ENCODE measurements around the gene C1QTNF1. TPM values are rescaled to one million over a fixed set of nuclear protein-coding genes. Genes with fewer than 3 reads are reported as not detected.

Gene C1QTNF1
- total RNA-seq, 3 donors from 2014 or later (not counting 1 experiment from before 2014, with no cell fraction given), result 0.20 to 0.28 TPM; not detected in 1

DNA sequence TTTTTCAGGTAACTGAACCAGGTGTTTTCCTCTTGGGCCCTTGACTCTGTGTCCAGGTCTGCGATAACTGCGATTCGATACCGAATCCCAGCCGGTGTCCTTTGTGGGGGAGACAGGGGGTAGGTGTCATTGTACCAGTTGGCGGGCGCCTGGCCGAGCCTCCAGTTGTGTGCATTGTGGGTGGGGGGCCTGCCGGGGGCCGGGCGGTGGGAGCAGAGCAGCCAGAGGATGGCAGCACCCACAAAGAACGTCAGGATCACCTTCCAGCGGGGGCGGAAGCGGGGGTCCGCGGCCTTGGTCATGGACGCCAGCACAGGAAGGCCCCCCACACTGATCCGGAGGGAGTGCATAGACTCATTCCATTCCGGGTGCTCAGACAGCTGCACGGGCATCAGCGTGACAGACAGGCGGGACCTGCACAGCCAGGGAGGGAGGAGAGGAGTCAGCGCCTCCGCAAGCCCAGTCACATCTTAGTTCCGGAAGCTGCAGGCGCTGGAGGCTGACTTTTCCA is 26.7 kb upstream of the C1QTNF1 start:
- Mint-ChIP-seq H3K4me1 (peaks cover 27 to 45% of the 10 kb centered on the region in 2 donors), H3K36me3 (no peaks in the 10 kb centered on the region), H3K4me3 (no peak overlapping the region), H3K27ac (no peak overlapping the region), H3K27me3 (ENCODE audit: low read depth in 2 of 2) (no peaks in the 10 kb centered on the region), H3K9me3 (no peaks in the 10 kb centered on the region)
- Histone ChIP-seq H3K4me1 (ENCODE audit: control insufficient read depth, insufficient read depth, low read length) (peaks cover 9% of the 10 kb centered on the region), H3K9me3 (ENCODE audit: control insufficient read depth, insufficient read depth, low read length) (no peaks in the 10 kb centered on the region), H3K27ac (ENCODE audit: low read length) (no peak overlapping the region), H3K4me3 (ENCODE audit: low read length) (no peak overlapping the region), H3K36me3 (ENCODE audit: control insufficient read depth, insufficient read depth, low read length) (peaks cover 37% of the 10 kb centered on the region), H3K27me3 (ENCODE audit: control insufficient read depth, insufficient read depth, low read length) (no peaks in the 10 kb centered on the region)
- TF ChIP-seq, protein P1, sequence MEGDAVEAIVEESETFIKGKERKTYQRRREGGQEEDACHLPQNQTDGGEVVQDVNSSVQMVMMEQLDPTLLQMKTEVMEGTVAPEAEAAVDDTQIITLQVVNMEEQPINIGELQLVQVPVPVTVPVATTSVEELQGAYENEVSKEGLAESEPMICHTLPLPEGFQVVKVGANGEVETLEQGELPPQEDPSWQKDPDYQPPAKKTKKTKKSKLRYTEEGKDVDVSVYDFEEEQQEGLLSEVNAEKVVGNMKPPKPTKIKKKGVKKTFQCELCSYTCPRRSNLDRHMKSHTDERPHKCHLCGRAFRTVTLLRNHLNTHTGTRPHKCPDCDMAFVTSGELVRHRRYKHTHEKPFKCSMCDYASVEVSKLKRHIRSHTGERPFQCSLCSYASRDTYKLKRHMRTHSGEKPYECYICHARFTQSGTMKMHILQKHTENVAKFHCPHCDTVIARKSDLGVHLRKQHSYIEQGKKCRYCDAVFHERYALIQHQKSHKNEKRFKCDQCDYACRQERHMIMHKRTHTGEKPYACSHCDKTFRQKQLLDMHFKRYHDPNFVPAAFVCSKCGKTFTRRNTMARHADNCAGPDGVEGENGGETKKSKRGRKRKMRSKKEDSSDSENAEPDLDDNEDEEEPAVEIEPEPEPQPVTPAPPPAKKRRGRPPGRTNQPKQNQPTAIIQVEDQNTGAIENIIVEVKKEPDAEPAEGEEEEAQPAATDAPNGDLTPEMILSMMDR (IDR thresholded peaks at IDR 0.05), result no peak
- no peak for ATAC-seq
- no peak for DNase-seq
- WGBS (ENCODE audit: insufficient coverage), result 97% methylated on average over 26 of the region's 27 CpGs
- intact Hi-C loops (cut with micrococcal nuclease), result no loop called here

GRCh38 chr17:78997881-78998280 is 26.1 kb upstream of the C1QTNF1 start:
- H3K4me1 ChIP-seq (ENCODE audit: control insufficient read depth, insufficient read depth, low read length), result peaks cover 9% of the 10 kb centered on the region
- intact Hi-C loops (cut with micrococcal nuclease), result no loop called here
- no peaks in the 10 kb centered on the region for H3K27me3 ChIP-seq (ENCODE audit: control insufficient read depth, insufficient read depth, low read length)
- no peak for DNase-seq
- H3K36me3 ChIP-seq (ENCODE audit: control insufficient read depth, insufficient read depth, low read length), result peaks cover 31% of the 10 kb centered on the region
- no peaks in the 10 kb centered on the region for H3K9me3 Mint-ChIP-seq
- no peaks in the 10 kb centered on the region for H3K27me3 Mint-ChIP-seq (ENCODE audit: low read depth in 2 of 2)
- H3K4me3 Mint-ChIP-seq, result no peak overlapping the region
- H3K4me3 ChIP-seq (ENCODE audit: low read length), result no peak overlapping the region
- H3K27ac Mint-ChIP-seq, result no peak overlapping the region
- no peaks in the 10 kb centered on the region for H3K9me3 ChIP-seq (ENCODE audit: control insufficient read depth, insufficient read depth, low read length)
- H3K4me1 Mint-ChIP-seq, result peaks cover 30 to 48% of the 10 kb centered on the region in 2 donors
- H3K27ac ChIP-seq (ENCODE audit: low read length), result no peak overlapping the region
- 89% methylated on average over 5 of the region's 6 CpGs for WGBS (ENCODE audit: insufficient coverage)
- no peak for ATAC-seq
- TF ChIP-seq, protein P1 (IDR thresholded peaks at IDR 0.05), result no peak
- no peaks in the 10 kb centered on the region for H3K36me3 Mint-ChIP-seq

GRCh38 chr17:78998311-78999055 is 25.5 kb upstream of the C1QTNF1 start:
- H3K27ac ChIP-seq (ENCODE audit: low read length), result no peak overlapping the region
- Mint-ChIP-seq H3K4me1 (peaks cover 26 to 48% of the 10 kb centered on the region in 2 donors), H3K9me3 (no peaks in the 10 kb centered on the region), H3K27ac (no peak overlapping the region), H3K36me3 (no peaks in the 10 kb centered on the region), H3K27me3 (ENCODE audit: low read depth in 2 of 2) (no peaks in the 10 kb centered on the region), H3K4me3 (no peak overlapping the region)
- DNase-seq, result no peak
- no peaks in the 10 kb centered on the region for H3K27me3 ChIP-seq (ENCODE audit: control insufficient read depth, insufficient read depth, low read length)
- intact Hi-C loops (cut with micrococcal nuclease), result no loop called here
- TF ChIP-seq, protein P1 (IDR thresholded peaks at IDR 0.05), result no peak
- H3K4me1 ChIP-seq (ENCODE audit: control insufficient read depth, insufficient read depth, low read length), result peaks cover 9% of the 10 kb centered on the region
- H3K9me3 ChIP-seq (ENCODE audit: control insufficient read depth, insufficient read depth, low read length), result no peaks in the 10 kb centered on the region
- peaks cover 27% of the 10 kb centered on the region for H3K36me3 ChIP-seq (ENCODE audit: control insufficient read depth, insufficient read depth, low read length)
- WGBS (ENCODE audit: insufficient coverage), result 95% methylated on average over 28 of the region's 28 CpGs
- no peak for ATAC-seq
- H3K4me3 ChIP-seq (ENCODE audit: low read length), result no peak overlapping the region
